Gastrocnemius medialis (tissue), 4 donors: ENCODE measurements around the gene PLD4. TPM values are rescaled to one million over a fixed set of nuclear protein-coding genes. Genes with fewer than 3 reads are reported as not detected.

Experiments used
- ATAC-seq, 2 donors: fragments of 150-250 bp; one replicate each; pipeline ENCODE4 v1.9.1; 2016
- DNase-seq, 2 donors: peaks; one replicate each; pipeline ENCODE4 v3.0.0-alpha.2; 2019
- H3K27ac ChIP-seq, 4 donors: fragments of 200-600 bp; sonication (generic); 1 replicate in 1 of 4; 2 replicates in 3 of 4; pipeline ENCODE4 v1.5.1; 2016 to 2018; ENCODE audit warnings: mild to moderate bottlenecking in 2 of 4, moderate library complexity in 1 of 4
- H3K27me3 ChIP-seq, 3 donors: fragments of 200-600 bp; sonication (generic) in 2 of 3; 1 replicate in 1 of 3; 2 replicates in 2 of 3; pipeline versions ENCODE4 v1.5.1 to v1.6.0; 2016 to 2019; ENCODE audit warnings: mild to moderate bottlenecking in 1 of 3, moderate library complexity in 1 of 3
- H3K36me3 ChIP-seq, 2 donors: fragments of 200-600 bp; sonication (generic) in 1 of 2; one replicate each; pipeline ENCODE4 v1.5.1; 2017 to 2018
- H3K4me1 ChIP-seq, 2 donors: fragments of 200-600 bp; sonication (generic) in 1 of 2; one replicate each; pipeline ENCODE4 v1.5.1; 2016 to 2017; ENCODE audit warnings: mild to moderate bottlenecking in 2 of 2
- H3K4me3 ChIP-seq, 4 donors: fragments of 200-600 bp; sonication (generic) in 3 of 4; 1 replicate in 1 of 4; 2 replicates in 3 of 4; pipeline ENCODE4 v1.5.1; 2016 to 2019; ENCODE audit warnings: mild to moderate bottlenecking in 2 of 4
- H3K9me3 ChIP-seq, 3 donors: fragments of 200-600 bp; sonication (generic) in 2 of 3; 1 replicate in 1 of 3; 2 replicates in 2 of 3; pipeline ENCODE4 v1.5.1; 2016 to 2019
- CTCF ChIP-seq, 5 experiments: fragments of 450-650 bp in 3 of 5; fragments of 200-600 bp in 2 of 5; sonication (generic) in 2 of 5; IDR thresholded peaks in 4 of 5; conservative IDR thresholded peaks in 1 of 5; 1 replicate in 4 of 5; 2 replicates in 1 of 5; pipeline ENCODE4 v1.5.1; 2016 to 2019; ENCODE audit warnings: antibody characterized with exemption in 5 of 5, mild to moderate bottlenecking in 3 of 5, moderate library complexity in 3 of 5
- POLR2A ChIP-seq, 2 donors: fragments of 450-650 bp; IDR thresholded peaks; one replicate each; pipeline ENCODE4 v1.6.1; 2017; ENCODE audit warnings: antibody characterized with exemption in 2 of 2, mild to moderate bottlenecking in 2 of 2, moderate library complexity in 2 of 2
- in situ Hi-C, 4 donors: fragments of 200-750 bp; cut with MboI; loops; one replicate each; pipeline versions ENCODE4 v1.15.0 to v1.8.0; 2017; ENCODE audit warnings: low sequenced_read_pairs in 4 of 4
- intact Hi-C: fragments of 100-400 bp; cut with DNase I; formaldehyde crosslinking; loops from one replicate; pipeline ENCODE4 v1.15.1; 2023; ENCODE audit warnings: low total_unique reads
- total RNA-seq, 4 donors: library from RNA; depleted of rRNA; stranded (reverse); fragments of >200 nt; gene quantifications; one replicate each; pipeline versions ENCODE4 v1.1.0 to v1.2.3, GENCODE V29; 2016

PLD4 gene
- total RNA-seq, 4 donors from 2014 or later: not detected

GRCh38 chr14:104981699-104982541 lies 57.2 kb downstream of the PLD4 start:
- intact Hi-C loops: loop anchor here (10.0 kb wide), 1 partner anchor 183 kb away; the partner anchor contains the start of gene JAG2
- H3K4me1 ChIP-seq: peaks cover 12 to 21% of the 10 kb centered on the region in 2 donors
- ATAC-seq (no peak), DNase-seq (no peak)
- H3K27me3 ChIP-seq: peaks cover 0 to 9% (median 3%) of the 10 kb centered on the region in 3 donors
- no peaks in the 10 kb centered on the region for H3K9me3 ChIP-seq
- H3K36me3 ChIP-seq: no peaks in the 10 kb centered on the region
- H3K4me3 ChIP-seq: no peak overlapping the region
- TF ChIP-seq CTCF (IDR thresholded peaks at IDR 0.05 in 4 of 5, conservative IDR thresholded peaks at IDR 0.05 in 1 of 5) (no peak), POLR2A (IDR thresholded peaks at IDR 0.05) (no peak)
- H3K27ac ChIP-seq: no peak overlapping the region
- in situ Hi-C loops: loop anchor here in 1 of 4 donors (5.0 kb wide), 1 partner anchor 60 kb away; no protein-coding TSS in a partner anchor

- Histone ChIP-seq H3K4me3 (no peak overlapping the region), H3K36me3 (no peaks in the 10 kb centered on the region), H3K4me1 (peaks cover 12 to 16% of the 10 kb centered on the region in 2 donors), H3K27me3 (peaks cover 0 to 2% (median 0%) of the 10 kb centered on the region in 3 donors), H3K27ac (no peak overlapping the region), H3K9me3 (no peaks in the 10 kb centered on the region)
- TF ChIP-seq CTCF (IDR thresholded peaks at IDR 0.05 in 4 of 5, conservative IDR thresholded peaks at IDR 0.05 in 1 of 5) (no peak), POLR2A (IDR thresholded peaks at IDR 0.05) (no peak)
- DNase-seq (no peak), ATAC-seq (no peak)
- intact Hi-C loops: loop anchor here (10.0 kb wide), 1 partner anchor 182 kb away; the partner anchor contains the start of gene JAG2
- in situ Hi-C loops: loop anchor here in 1 of 4 donors (5.0 kb wide), 1 partner anchor 60 kb away; no protein-coding TSS in a partner anchor
These were observed 58.0 kb downstream of the PLD4 start for GRCh38 chr14:104982548-104983230.

Other genes starting within 250 kb of the PLD4 start
- gene INF2, start 235.3 kb upstream of the PLD4 start, total RNA-seq: 10 to 100 TPM; 11.6 to 34.6 (median 19.7) TPM
- gene ADSS1, start 200.7 kb upstream of the PLD4 start, total RNA-seq: 100 to 1,000 TPM; 165 to 577 (median 232) TPM
- gene SIVA1, start 171.7 kb upstream of the PLD4 start, total RNA-seq: 100 to 1,000 TPM; 228 to 357 (median 264) TPM
- 10 to 100 TPM; 44.4 to 70.4 (median 57.0) TPM for gene AKT1, start 129.1 kb upstream of the PLD4 start, total RNA-seq
- gene ZBTB42, start 123.8 kb upstream of the PLD4 start, total RNA-seq: 10 to 100 TPM in 3 of 4 donors, 1 to 10 TPM in 1; 2.4 to 20.8 (median 12.5) TPM
- gene CEP170B, start 59.6 kb upstream of the PLD4 start, total RNA-seq: 10 to 100 TPM in 1 of 4 donors, 1 to 10 TPM in 3; 4.5 to 13.0 (median 7.1) TPM
- 1 to 10 TPM; 2.0 to 8.6 (median 3.4) TPM for gene AHNAK2, start 53.5 kb downstream of the PLD4 start, total RNA-seq
- gene CLBA1, start 60.9 kb downstream of the PLD4 start, total RNA-seq: 1 to 10 TPM in 3 of 4 donors, under 1 TPM in 1; 0.71 to 4.0 (median 3.3) TPM
- gene CDCA4, start 96.2 kb downstream of the PLD4 start, total RNA-seq: 1 to 10 TPM in 3 of 4 donors, under 1 TPM in 1; 0.71 to 2.2 (median 1.8) TPM
- under 1 TPM; 0.07 to 0.61 (median 0.26) TPM for gene GPR132, start 140.6 kb downstream of the PLD4 start, total RNA-seq
- 10 to 100 TPM in 3 of 4 donors, 1 to 10 TPM in 1; 8.0 to 17.9 (median 15.7) TPM for gene JAG2, start 243.9 kb downstream of the PLD4 start, total RNA-seq